ENCODE data around the gene SPOCK1.

DNA sequence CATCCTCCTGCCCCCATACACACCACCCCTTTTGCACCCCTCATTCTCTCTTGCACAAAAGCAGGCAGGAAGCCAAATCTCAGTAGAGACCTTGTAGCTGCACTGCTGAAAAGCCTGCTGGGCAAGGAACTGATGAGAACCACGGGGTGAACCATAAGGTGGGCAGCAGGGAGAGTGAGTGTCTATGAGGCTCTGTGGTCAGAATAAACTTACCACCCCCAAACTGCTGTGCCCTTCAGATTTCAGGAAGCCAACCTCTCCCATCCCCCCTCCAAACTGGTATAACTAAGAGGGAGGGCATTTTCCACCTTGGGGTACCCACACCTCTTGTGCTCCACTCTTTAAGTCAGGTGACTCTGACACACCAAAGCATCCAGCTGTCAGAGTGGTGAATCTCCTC is 471.4 kb downstream of the SPOCK1 start:
- no peak for TF ChIP-seq BHLHE40 (IDR thresholded peaks at IDR 0.05; ENCODE audit: borderline replicate concordance)
- no peak for TF ChIP-seq SUZ12 (IDR thresholded peaks at IDR 0.05)
- no peak for TF ChIP-seq ZNF384 (IDR thresholded peaks at IDR 0.05)
- TF ChIP-seq NFRKB (IDR thresholded peaks at IDR 0.05): no peak
- TF ChIP-seq, protein P1, sequence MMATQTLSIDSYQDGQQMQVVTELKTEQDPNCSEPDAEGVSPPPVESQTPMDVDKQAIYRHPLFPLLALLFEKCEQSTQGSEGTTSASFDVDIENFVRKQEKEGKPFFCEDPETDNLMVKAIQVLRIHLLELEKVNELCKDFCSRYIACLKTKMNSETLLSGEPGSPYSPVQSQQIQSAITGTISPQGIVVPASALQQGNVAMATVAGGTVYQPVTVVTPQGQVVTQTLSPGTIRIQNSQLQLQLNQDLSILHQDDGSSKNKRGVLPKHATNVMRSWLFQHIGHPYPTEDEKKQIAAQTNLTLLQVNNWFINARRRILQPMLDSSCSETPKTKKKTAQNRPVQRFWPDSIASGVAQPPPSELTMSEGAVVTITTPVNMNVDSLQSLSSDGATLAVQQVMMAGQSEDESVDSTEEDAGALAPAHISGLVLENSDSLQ (IDR thresholded peaks at IDR 0.05): no peak
- TF ChIP-seq L3MBTL2 (conservative IDR thresholded peaks at IDR 0.05): no peak
- TF ChIP-seq SP1 (IDR thresholded peaks at IDR 0.05): no peak
- TF ChIP-seq FOXM1 (IDR thresholded peaks at IDR 0.05; ENCODE audit: borderline replicate concordance): no peak
- TF ChIP-seq LEF1 (IDR thresholded peaks at IDR 0.05; ENCODE audit: borderline replicate concordance): no peak

All from HEK293T (cell line).